Peyer's patch (tissue), 4 donors: ENCODE measurements around the gene PRICKLE2. TPM values are rescaled to one million over a fixed set of nuclear protein-coding genes. Genes with fewer than 3 reads are reported as not detected.

ENCODE experiments used
- DNase-seq, 3 donors: peaks; one replicate each; pipeline ENCODE4 v3.0.0-alpha.2; 2017 to 2019
- H3K27ac ChIP-seq, 4 donors: fragments of 200-600 bp; sonication (generic); one replicate each; pipeline ENCODE4 v1.5.1; 2016 to 2019
- H3K27me3 ChIP-seq, 2 donors: fragments of 200-600 bp; sonication (generic); one replicate each; pipeline ENCODE4 v1.5.1; 2019
- H3K36me3 ChIP-seq, 3 donors: fragments of 200-600 bp; sonication (generic); one replicate each; pipeline ENCODE4 v1.5.1; 2016 to 2019
- H3K4me1 ChIP-seq, 4 donors: fragments of 200-600 bp; sonication (generic); one replicate each; pipeline ENCODE4 v1.5.1; 2016 to 2019
- H3K4me3 ChIP-seq, 4 donors: fragments of 200-600 bp; sonication (generic); 1 replicate in 3 of 4; 2 replicates in 1 of 4; pipeline ENCODE4 v1.5.1; 2016 to 2019; ENCODE audit warnings: mild to moderate bottlenecking in 1 of 4
- H3K9me3 ChIP-seq, 4 donors: fragments of 200-600 bp; sonication (generic); one replicate each; pipeline ENCODE4 v1.5.1; 2016 to 2019; ENCODE audit warnings: mild to moderate bottlenecking in 1 of 4
- CTCF ChIP-seq, 6 experiments: fragments of 450-650 bp in 4 of 6; fragments of 200-600 bp in 2 of 6; sonication (generic) in 1 of 6; IDR thresholded peaks; one replicate each; pipeline ENCODE4 v1.5.1; 2017 to 2019; ENCODE audit warnings: antibody characterized with exemption in 6 of 6, mild to moderate bottlenecking in 3 of 6, moderate library complexity in 1 of 6
- POLR2A ChIP-seq, 2 donors: fragments of 450-650 bp; IDR thresholded peaks; one replicate each; pipeline ENCODE4 v1.5.1; 2017; ENCODE audit warnings: antibody characterized with exemption in 2 of 2, mild to moderate bottlenecking in 2 of 2, moderate library complexity in 2 of 2
- total RNA-seq, 4 donors: library from RNA; depleted of rRNA; stranded (reverse); fragments of >200 nt; gene quantifications; one replicate each; pipeline ENCODE4 v1.1.0, GENCODE V29; 2016

The PRICKLE2 gene
- 10 to 100 TPM in 2 of 4 donors, 1 to 10 TPM in 2; 3.5 to 22.3 (median 11.8) TPM for total RNA-seq

GRCh38 chr3:64224826-64225610, at the start of gene PRICKLE2:
TSS of gene PRICKLE2 (minus strand) at chr3:64225466. CDS start at chr3:64198927, 26,539 bp downstream.
- no peaks in the 10 kb centered on the region for H3K36me3 ChIP-seq
- peak within 1 kb of the TSS; percentile 13 to 80 (median 36) for H3K27ac ChIP-seq
- H3K4me3 ChIP-seq: peak within 1 kb of the TSS in 2 of 4 donors; percentile 4 to 29
- peak in 2 of 3 donors; percentile 16 to 70 for DNase-seq
- H3K9me3 ChIP-seq: no peaks in the 10 kb centered on the region
- no peaks in the 10 kb centered on the region for H3K27me3 ChIP-seq
- TF ChIP-seq CTCF (IDR thresholded peaks at IDR 0.05) (no peak), POLR2A (IDR thresholded peaks at IDR 0.05) (no peak)
- peaks cover 0 to 31% (median 0%) of the 10 kb centered on the region in 4 donors for H3K4me1 ChIP-seq

- Histone ChIP-seq H3K9me3 (no peaks in the 10 kb centered on the region), H3K4me3 (no peak overlapping the region), H3K4me1 (no peaks in the 10 kb centered on the region), H3K36me3 (no peaks in the 10 kb centered on the region), H3K27me3 (no peaks in the 10 kb centered on the region), H3K27ac (no peak overlapping the region)
- TF ChIP-seq CTCF (IDR thresholded peaks at IDR 0.05) (no peak), POLR2A (IDR thresholded peaks at IDR 0.05) (no peak)
- DNase-seq: no peak
Observed at GRCh38 chr3:64272842-64273241, 47.6 kb upstream of the PRICKLE2 start.

GRCh38 chr3:64272271-64272670, 47.0 kb upstream of the PRICKLE2 start:
- Histone ChIP-seq H3K36me3 (no peaks in the 10 kb centered on the region), H3K9me3 (no peaks in the 10 kb centered on the region), H3K27ac (no peak overlapping the region), H3K4me1 (no peaks in the 10 kb centered on the region), H3K4me3 (no peak overlapping the region), H3K27me3 (no peaks in the 10 kb centered on the region)
- DNase-seq: no peak
- TF ChIP-seq POLR2A (IDR thresholded peaks at IDR 0.05): no peak
- TF ChIP-seq CTCF (IDR thresholded peaks at IDR 0.05): no peak

- no peak for DNase-seq
- TF ChIP-seq CTCF (IDR thresholded peaks at IDR 0.05): no peak
- no peak for TF ChIP-seq POLR2A (IDR thresholded peaks at IDR 0.05)
- H3K36me3 ChIP-seq: no peaks in the 10 kb centered on the region
- no peak overlapping the region for H3K4me3 ChIP-seq
- no peaks in the 10 kb centered on the region for H3K9me3 ChIP-seq
- no peaks in the 10 kb centered on the region for H3K27me3 ChIP-seq
- no peaks in the 10 kb centered on the region for H3K4me1 ChIP-seq
- no peak overlapping the region for H3K27ac ChIP-seq
Observed at GRCh38 chr3:64271631-64272030, 46.4 kb upstream of the PRICKLE2 start.

GRCh38 chr3:64270866-64271260, 45.6 kb upstream of the PRICKLE2 start:
- no peak for DNase-seq
- H3K27ac ChIP-seq: no peak overlapping the region
- H3K27me3 ChIP-seq: no peaks in the 10 kb centered on the region
- no peaks in the 10 kb centered on the region for H3K4me1 ChIP-seq
- no peak overlapping the region for H3K4me3 ChIP-seq
- no peaks in the 10 kb centered on the region for H3K36me3 ChIP-seq
- H3K9me3 ChIP-seq: no peaks in the 10 kb centered on the region
- TF ChIP-seq POLR2A (IDR thresholded peaks at IDR 0.05) (no peak), CTCF (IDR thresholded peaks at IDR 0.05) (no peak)
